Loucy (cell line): Measurements from ENCODE around the gene OR52M1.

ENCODE experiments used
- H2AFZ ChIP-seq: fragments of 200-600 bp; sonication (generic); 2 replicates; pipeline ENCODE4 v1.6.0; 2016; ENCODE audit warnings: antibody characterized with exemption, mild to moderate bottlenecking, low read length, moderate library complexity
- H3F3A ChIP-seq: fragments of 200-600 bp; 2 replicates; pipeline ENCODE4 v1.6.0; 2016; ENCODE audit warnings: antibody characterized with exemption, low read depth, mild to moderate bottlenecking
- H3K27me3 ChIP-seq: fragments of 200-600 bp; sonication (generic); 2 replicates; pipeline ENCODE4 v1.6.1; 2014; ENCODE audit warnings: low read length, mild to moderate bottlenecking; ENCODE audit not compliant: insufficient read depth, poor library complexity, severe bottlenecking
- H3K36me3 ChIP-seq: fragments of 200-600 bp; sonication (generic); 2 replicates; pipeline ENCODE4 v1.6.1; 2016; ENCODE audit warnings: low read length; ENCODE audit not compliant: insufficient read depth
- H3K4me1 ChIP-seq: fragments of 200-600 bp; sonication (generic); 2 replicates; pipeline ENCODE4 v1.5.1; 2014; ENCODE audit warnings: low read length, mild to moderate bottlenecking; ENCODE audit not compliant: insufficient read depth, poor library complexity, severe bottlenecking
- H3K4me2 ChIP-seq: fragments of 200-600 bp; sonication (generic); 2 replicates; pipeline ENCODE4 v1.6.0; 2014; ENCODE audit warnings: antibody characterized with exemption, low read length, low read depth, mild to moderate bottlenecking; ENCODE audit not compliant: poor library complexity, severe bottlenecking
- H3K4me3 ChIP-seq: fragments of 200-600 bp; sonication (generic); 2 replicates; pipeline ENCODE4 v1.5.1; 2014; ENCODE audit warnings: low read length, mild to moderate bottlenecking, mixed read lengths; ENCODE audit not compliant: poor library complexity, severe bottlenecking
- H3K79me2 ChIP-seq: fragments of 200-600 bp; sonication (generic); 2 replicates; pipeline ENCODE4 v1.6.1; 2014; ENCODE audit warnings: low read length; ENCODE audit not compliant: insufficient read depth
- H3K9ac ChIP-seq: fragments of 200-600 bp; sonication (generic); 2 replicates; pipeline ENCODE4 v1.6.0; 2014; ENCODE audit warnings: mild to moderate bottlenecking, low read depth, low read length, moderate library complexity; ENCODE audit not compliant: poor library complexity, severe bottlenecking
- H3K9me2 ChIP-seq: fragments of 200-600 bp; sonication (generic); replicated peaks from 2 replicates; pipeline ENCODE4 v1.6.1; 2016; ENCODE audit warnings: low read depth, low read length, mixed read lengths
- H3K9me3 ChIP-seq: fragments of 200-600 bp; sonication (generic); 2 replicates; pipeline ENCODE4 v1.6.1; 2014; ENCODE audit warnings: mild to moderate bottlenecking, antibody characterized with exemption, low read length, low read depth; ENCODE audit not compliant: insufficient read depth
- H4K20me1 ChIP-seq: fragments of 200-600 bp; sonication (generic); 2 replicates; pipeline ENCODE4 v1.6.0; 2014; ENCODE audit warnings: antibody characterized with exemption, low read length, mild to moderate bottlenecking; ENCODE audit not compliant: insufficient read depth, poor library complexity, severe bottlenecking
- CTCF ChIP-seq: fragments of 200-600 bp; sonication (generic); conservative IDR thresholded peaks from 2 replicates; pipeline ENCODE4 v1.5.1; 2014; ENCODE audit warnings: mild to moderate bottlenecking, antibody characterized with exemption, low read length
- EZH2phosphoT487 ChIP-seq: fragments of 200-600 bp; IDR thresholded peaks from 2 replicates; pipeline ENCODE4 v1.6.1; 2018; ENCODE audit warnings: antibody characterized with exemption, mild to moderate bottlenecking, moderate library complexity, borderline replicate concordance

The OR52M1 gene

GRCh38 chr11:4576880-4577279 is 31.9 kb downstream of the OR52M1 start:
- Histone ChIP-seq H3K36me3 (no peaks in the 10 kb centered on the region), H3K27me3 (peaks cover 14% of the 10 kb centered on the region), H3K9ac (no peak overlapping the region), H3K9me3 (no peaks in the 10 kb centered on the region), H3K4me2 (no peak overlapping the region), H3K4me1 (peaks cover 9% of the 10 kb centered on the region), H3K4me3 (no peak overlapping the region), H2AFZ (no peak overlapping the region), H3F3A (no peaks in the 10 kb centered on the region), H3K9me2 (no peaks in the 10 kb centered on the region), H3K79me2 (no peaks in the 10 kb centered on the region), H4K20me1 (no peaks in the 10 kb centered on the region)
- TF ChIP-seq EZH2phosphoT487 (no peak), CTCF (no peak)

GRCh38 chr11:4577761-4578160 is 32.8 kb downstream of the OR52M1 start:
- TF ChIP-seq EZH2phosphoT487 (no peak), CTCF (no peak)
- H3K27me3 ChIP-seq = peaks cover 14% of the 10 kb centered on the region

GRCh38 chr11:4578624-4579023 is 33.6 kb downstream of the OR52M1 start:
- H4K20me1 ChIP-seq = no peaks in the 10 kb centered on the region

More at GRCh38 chr11:4577761-4578160, 32.8 kb downstream of the OR52M1 start:
- H3K4me3 ChIP-seq = no peak overlapping the region
- no peaks in the 10 kb centered on the region for H3F3A ChIP-seq
- no peak overlapping the region for H3K4me2 ChIP-seq
- no peak overlapping the region for H2AFZ ChIP-seq
- H3K9me2 ChIP-seq = no peaks in the 10 kb centered on the region
- no peaks in the 10 kb centered on the region for H4K20me1 ChIP-seq
- no peak overlapping the region for H3K9ac ChIP-seq
- no peaks in the 10 kb centered on the region for H3K79me2 ChIP-seq
- peaks cover 9% of the 10 kb centered on the region for H3K4me1 ChIP-seq
- no peaks in the 10 kb centered on the region for H3K36me3 ChIP-seq
- no peaks in the 10 kb centered on the region for H3K9me3 ChIP-seq

More at GRCh38 chr11:4578624-4579023, 33.6 kb downstream of the OR52M1 start:
- peaks cover 14% of the 10 kb centered on the region for H3K27me3 ChIP-seq
- no peak overlapping the region for H2AFZ ChIP-seq
- no peaks in the 10 kb centered on the region for H3K79me2 ChIP-seq
- TF ChIP-seq EZH2phosphoT487 (no peak), CTCF (no peak)
- no peak overlapping the region for H3K9ac ChIP-seq
- H3K9me2 ChIP-seq = no peaks in the 10 kb centered on the region
- H3K36me3 ChIP-seq = no peaks in the 10 kb centered on the region
- H3K4me3 ChIP-seq = no peak overlapping the region
- no peaks in the 10 kb centered on the region for H3F3A ChIP-seq
- H3K4me1 ChIP-seq = peaks cover 9% of the 10 kb centered on the region
- no peaks in the 10 kb centered on the region for H3K9me3 ChIP-seq
- no peak overlapping the region for H3K4me2 ChIP-seq
